Stimulated activated CD4-positive, alpha-beta T cell treated with anti-CD3 and anti-CD28 coated beads, Interleukin-1b, Interleukin-23, amount 100 ng/mL, for 24 hours (primary cell): Measurements from ENCODE around the gene SLC9A5.

Experiments
- DNase-seq, 4 experiments: peaks; one replicate each; pipeline ENCODE4 v3.0.0-alpha.2; 2020; ENCODE audit warnings: low read depth in 4 of 4, low spot score in 1 of 4

Gene SLC9A5

DNA sequence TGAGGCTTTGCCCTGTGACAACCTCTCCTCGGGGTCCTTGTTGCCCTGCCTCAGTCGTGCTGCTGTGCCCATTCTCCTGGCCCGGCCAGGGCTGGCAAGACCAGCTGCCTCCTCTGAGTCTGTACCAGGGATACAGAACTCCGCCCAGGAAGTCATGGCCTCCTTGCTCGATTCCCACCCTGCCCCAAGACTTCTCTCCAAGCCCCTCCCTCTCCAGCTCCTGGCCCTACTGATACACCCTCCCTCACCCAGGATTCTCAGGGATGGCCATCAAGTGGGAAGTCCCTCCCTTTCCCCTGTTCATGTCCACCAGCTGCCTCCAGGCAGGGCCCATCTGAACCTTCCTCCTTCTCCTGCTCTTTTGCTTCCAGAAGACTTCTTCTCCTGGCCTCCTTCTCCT lies 33.1 kb upstream of the SLC9A5 start:
- DNase-seq: no peak

DNA sequence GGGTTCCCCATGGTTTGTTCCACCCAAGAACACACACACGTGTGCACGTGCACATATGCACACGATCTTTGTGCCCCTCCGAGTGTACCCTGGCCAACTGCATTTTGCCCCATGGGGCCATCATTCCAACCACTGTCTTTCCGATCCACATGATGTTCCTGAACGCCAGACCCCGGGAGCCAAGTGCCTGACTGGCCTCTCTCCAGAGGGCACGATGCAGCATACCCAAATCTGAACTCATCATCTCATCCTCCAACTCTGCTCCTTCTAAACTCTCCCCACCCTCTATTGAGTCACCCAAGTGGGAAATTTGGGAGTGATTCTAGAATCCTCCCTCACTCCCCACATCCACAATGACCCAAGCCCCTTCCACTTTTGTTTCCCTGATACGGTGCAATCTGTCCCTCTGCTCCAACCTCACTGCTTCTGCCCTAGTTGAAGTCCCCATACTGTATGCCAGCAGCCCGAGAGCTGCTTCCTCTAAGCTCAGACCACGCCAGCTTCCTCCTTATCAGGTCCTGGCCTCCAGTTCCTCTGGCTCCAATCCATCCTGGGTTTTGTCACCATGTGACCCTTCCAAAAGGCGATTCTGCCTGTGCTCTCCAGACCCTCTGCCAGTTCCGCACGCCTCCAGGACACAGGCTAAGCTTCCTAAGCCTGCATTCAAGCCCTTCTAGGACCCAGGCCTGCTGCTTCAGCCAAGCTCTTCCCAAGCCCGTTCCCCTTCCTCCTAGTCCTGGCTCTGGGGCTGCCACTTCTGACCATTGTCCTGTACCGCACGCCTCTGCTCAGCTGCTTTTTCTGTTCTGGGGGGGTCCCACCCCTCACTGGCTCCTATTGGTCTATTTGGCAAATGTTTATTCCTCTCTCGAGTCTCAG lies 31.9 kb upstream of the SLC9A5 start:
- no peak for DNase-seq

DNA sequence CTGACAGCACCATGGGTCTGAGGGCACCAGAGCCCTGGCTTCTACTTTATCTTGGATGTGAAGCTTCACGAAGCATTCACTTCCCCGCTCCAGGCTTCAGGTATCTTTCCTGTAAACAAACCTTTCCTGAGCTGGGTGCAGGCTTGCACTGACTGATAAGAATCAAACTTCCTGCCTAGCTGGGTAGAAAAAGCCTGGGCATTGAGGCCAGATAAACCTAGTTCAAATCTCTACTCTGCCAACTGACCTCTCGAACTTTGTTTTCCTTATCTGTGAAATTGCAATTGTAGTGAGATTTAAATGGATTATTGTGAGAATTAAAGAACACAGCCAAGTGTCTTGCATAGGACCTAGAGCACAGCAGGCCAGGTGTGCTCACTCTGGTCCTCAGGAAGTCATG lies 24.8 kb upstream of the SLC9A5 start:
- no peak for DNase-seq

DNA sequence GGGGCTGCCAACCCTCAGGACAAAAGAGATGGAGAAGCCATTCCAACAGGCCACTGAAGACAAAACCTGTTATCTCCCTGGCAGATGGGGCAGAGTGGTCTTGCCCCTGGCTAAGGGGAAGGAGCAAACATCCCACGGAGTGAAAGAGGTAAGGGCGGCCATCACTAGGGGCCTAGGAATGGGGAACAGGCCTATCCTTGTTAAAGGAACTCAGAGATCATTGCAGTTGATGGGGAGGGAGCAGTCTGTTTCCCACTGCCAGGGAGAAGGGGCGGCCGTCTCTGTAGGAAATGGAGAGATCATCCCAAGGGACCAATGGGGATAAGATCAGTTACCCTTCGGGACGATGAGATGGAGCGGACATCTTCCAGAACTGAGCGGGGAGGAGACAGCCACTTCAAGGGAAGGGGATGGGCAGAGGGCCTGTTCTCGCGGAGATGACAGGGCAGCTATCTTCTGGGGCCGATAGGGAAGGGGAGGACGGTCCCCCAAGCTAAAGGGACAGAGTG lies 22.4 kb upstream of the SLC9A5 start:
- no peak for DNase-seq

DNA sequence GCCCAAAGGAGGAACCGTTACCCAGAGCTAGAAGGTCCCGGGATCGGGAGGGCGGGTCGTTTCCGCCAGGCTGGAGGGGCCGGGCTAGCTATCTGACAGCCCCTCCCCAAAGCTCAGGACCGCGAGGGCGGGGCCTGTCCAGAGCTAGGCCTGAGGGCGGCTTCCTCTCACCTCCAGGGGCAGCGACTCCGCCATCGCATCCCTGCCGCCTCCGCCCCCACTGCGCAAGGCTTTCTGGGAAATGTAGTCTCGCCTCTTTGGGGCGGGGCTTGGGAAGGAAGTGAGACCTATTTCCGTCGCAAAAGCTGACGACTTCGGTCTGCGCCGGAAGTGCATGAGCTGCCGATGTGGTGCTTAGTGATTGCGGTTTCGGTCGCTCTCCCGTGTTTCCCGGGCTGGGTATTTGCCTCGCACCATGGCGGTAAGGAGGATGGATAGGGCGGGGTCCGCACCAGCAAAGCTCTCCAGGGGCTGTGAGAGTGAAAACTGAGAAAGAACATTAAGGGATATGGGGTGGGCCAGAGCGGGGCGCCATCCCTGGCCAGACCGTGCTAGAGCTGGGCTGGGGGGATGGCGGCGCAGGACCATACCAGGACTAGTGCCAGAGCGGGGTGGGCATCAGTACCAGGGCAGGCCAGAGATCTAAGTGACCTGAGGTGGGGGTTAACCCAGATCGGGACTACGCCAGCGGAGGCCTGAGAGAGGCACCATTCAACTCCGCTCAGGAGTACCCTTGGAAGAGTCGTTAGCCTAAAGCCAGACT lies 21.8 kb upstream of the SLC9A5 start, which contains the start of gene TMEM208:
TMEM208 (plus strand) TSS at position 327 of the 763 bp plus-strand sequence; CDS start at position 416, 89 bp downstream.
- DNase-seq: peak; percentile 92 to 98 (median 97)

DNA sequence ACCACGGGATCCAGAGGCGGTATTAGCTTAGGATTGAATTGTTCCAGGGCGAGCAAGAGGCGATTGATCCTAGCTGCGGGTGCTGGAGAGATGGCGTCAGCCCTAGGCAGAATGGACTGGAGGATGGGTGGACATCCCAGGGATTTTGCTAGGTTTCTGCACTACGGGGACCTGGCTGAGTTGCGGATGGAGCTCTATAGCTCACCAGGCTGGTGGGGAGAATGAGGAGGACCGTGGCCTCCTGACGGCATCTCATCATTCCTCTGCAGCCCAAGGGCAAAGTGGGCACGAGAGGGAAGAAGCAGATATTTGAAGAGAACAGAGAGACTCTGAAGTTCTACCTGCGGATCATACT lies 21.2 kb upstream of the SLC9A5 start:
- DNase-seq: no peak

DNA sequence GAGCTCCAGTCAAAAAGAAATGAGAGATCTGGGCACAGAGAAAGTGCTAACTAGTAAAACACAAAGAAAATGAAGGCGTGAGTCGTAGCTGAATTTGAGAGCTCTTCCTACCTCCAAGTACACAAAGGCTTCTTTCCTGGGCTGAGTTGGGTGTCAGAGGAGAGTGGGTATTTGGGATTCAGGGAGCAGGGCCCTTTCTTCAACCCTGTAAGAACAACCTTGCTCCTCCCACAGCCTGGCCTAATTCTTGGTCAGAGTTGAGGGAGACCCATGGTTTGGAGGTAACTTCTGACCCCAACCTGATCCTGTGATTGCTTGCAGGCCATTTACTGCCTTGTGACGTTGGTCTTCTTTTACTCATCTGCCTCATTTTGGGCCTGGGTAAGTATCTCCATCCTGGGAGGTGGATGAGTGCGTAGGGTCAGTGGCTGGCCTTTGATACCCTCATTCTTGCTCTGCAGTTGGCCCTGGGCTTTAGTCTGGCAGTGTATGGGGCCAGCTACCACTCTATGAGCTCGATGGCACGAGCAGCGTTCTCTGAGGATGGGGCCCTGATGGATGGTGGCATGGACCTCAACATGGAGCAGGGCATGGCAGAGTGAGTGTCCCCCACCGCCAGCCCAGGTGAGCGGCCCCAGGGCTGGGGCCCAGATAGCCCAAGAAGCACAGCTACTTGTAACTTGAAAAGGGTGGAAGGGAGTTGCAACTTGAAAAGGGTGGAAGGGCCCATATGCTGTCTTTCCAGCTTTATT lies 20.6 kb upstream of the SLC9A5 start:
- no peak for DNase-seq

DNA sequence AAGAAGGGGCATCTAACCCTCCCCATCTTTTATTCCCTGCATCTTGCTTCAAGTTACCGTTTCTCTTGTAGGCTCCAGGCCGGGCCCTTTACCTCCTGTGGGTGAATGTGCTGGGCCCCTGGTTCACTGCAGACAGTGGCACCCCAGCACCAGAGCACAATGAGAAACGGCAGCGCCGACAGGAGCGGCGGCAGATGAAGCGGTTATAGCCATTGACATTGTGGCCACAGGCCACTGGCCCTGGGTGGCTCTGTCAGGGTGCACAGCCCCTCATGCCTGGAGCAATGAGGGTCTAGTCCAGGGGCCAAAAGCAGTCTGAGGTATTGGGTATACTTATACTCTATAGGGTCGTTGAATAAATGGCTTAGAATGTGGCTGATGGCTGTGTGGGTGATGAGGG lies 19.9 kb upstream of the SLC9A5 start:
- DNase-seq: no peak

DNA sequence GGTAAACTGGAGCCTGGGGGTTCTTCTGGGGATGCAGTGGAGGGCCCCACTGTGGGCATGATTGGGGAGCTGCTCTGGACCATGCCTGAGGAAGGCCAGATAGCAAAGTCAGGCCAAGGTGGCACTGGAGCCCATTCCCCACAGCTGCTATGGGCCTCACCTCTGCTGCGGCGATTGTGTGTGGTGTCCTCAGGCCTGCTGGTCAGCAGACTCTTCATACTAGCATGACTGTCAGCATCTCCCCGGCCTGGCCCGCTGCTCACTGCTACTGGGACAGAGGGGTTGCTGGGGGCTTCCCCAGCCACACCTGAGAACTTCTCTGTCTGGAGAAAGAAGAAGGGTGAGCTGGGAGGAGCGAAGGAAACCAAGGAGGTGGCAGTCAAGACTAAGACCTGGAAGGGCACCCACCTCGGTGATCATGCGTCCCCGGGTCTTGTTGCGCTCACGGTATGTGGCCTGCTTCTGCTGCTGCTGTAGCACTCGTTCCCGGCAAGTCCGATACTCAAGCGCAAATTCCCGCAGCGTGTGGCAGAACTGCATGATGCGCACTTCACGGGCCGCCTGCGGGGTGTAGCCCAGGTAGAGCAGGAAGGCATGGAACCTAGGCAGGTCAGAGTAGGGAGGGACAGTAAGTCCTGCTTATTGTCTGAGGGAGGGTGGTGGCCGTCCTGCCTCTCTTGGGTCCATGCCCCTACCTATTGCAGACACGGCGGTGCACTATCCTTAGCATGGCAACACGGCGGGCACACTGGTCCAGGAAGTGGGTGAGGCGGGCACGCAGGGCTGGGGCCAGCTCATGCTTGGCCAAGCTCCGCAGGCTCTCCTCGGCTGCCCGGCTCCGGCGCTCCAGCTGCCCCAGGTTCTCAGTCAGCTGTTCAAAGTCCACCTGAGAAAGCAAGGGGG lies 18.6 kb upstream of the SLC9A5 start:
- DNase-seq: no peak

DNA sequence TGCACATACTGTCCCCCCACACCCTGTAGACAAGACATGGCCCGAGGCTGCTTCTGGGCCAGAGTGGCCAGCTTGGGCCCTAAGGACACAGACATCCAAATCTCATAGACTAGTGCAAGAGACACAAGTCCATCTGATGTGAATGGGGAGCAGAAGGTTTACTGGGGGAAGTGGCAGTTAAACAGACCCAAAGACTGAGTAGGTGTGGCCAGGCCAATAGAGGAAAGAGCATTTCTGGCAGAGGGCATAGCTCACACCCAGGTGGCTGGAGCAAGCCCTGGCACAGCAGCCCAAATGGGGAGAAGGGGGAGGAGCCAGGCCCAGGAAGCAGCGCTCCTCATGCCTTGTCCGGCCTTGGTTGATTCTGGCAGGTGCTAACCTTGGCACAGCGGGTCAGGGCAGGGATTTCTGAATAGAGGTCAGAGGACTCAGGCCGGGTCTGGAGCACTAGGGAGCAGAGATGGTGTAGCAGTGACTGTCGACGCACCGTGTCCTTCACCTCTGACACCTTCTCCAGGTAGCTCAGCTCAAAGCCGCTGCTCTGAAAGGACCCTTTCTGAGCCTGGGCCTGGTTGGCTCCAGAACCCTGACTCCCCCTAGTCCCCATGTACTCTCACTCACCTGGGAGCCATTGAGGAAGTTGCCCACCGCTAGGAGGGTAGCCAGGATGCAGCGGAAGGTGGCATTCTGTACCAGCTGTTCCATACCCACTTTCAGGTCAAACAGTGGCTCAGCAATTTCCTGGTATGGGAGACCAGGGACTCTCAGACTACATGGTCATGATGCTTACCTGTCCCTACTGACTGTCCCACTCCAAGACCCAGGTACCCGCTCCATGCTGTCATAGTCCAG lies 17.7 kb upstream of the SLC9A5 start:
- no peak for DNase-seq

DNA sequence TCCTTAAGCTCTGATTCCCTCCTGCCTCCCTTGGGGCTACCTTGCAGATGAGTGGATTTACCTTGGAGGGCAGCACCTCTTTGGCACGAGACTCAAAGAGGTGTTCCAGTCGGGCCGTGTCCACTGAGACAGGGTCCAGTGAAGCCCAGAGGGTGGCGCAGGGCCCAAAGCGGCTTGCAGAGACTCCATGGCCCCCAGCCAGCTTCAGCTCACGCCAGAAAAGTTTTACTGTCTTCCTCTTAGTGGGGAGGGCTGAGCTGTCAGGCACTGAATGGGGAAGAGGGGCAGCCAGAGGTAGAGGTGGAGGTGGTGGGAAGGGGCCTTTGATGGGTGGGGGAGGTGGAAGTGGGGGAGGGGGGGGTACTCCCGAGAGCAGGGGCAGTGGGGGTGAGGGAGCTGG lies 15.2 kb upstream of the SLC9A5 start:
- no peak for DNase-seq

DNA sequence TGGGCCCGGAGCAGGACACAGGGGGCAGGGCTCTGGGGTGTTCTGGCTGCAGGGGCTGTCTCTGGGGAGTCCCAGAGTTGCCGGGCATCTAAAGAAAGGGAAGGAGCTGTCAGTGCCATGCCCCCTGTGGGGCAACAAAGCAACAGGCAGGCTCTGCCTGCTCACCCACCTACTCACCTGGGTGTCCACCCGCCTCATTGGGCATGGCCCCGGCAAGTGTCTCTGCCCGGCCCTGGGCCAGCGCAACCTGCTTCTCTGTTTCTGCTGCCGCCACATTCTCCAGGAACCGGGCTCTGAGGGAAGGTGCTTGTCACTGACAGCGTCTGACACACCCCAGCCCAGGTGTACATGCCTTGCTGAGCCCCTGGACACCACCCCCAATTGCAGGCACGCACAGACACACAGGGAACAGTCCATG lies 14.6 kb upstream of the SLC9A5 start:
- no peak for DNase-seq

DNA sequence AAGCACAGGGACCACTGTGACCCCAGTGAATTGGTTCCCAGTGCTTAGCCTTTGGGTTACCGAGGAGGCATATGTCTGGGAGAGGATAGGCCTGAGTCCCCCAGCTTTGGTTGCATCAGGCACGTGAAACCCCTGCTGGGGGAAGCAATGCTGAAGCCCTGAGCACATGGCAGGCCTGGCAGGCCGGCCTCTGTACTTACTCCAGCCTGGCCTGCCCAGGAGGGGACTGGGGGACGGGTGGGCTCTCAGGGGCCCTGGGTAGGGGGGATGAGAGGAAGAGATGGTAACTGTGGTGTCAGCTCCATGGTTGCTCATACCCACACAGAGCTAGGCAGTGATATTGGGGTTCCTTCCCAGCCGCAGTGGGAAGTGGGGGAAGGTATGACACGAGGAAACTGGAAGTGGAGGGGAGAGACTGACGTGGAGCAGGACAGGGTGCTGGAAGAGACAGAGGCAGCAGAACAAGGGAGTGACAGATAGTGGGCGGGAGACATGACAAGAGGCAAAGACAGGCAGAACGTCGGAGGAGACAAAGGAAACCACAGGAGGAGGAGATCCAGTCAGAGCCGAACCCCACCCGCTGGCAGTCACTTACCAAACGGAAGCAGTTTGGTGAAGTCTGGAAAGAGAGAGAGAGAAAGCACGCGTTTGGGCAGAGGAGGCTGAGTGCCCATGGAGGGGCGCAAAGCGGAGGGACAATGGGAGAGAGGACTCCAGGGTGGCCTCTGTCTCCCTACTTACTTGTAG lies 12.8 kb upstream of the SLC9A5 start:
- no peak for DNase-seq

DNA sequence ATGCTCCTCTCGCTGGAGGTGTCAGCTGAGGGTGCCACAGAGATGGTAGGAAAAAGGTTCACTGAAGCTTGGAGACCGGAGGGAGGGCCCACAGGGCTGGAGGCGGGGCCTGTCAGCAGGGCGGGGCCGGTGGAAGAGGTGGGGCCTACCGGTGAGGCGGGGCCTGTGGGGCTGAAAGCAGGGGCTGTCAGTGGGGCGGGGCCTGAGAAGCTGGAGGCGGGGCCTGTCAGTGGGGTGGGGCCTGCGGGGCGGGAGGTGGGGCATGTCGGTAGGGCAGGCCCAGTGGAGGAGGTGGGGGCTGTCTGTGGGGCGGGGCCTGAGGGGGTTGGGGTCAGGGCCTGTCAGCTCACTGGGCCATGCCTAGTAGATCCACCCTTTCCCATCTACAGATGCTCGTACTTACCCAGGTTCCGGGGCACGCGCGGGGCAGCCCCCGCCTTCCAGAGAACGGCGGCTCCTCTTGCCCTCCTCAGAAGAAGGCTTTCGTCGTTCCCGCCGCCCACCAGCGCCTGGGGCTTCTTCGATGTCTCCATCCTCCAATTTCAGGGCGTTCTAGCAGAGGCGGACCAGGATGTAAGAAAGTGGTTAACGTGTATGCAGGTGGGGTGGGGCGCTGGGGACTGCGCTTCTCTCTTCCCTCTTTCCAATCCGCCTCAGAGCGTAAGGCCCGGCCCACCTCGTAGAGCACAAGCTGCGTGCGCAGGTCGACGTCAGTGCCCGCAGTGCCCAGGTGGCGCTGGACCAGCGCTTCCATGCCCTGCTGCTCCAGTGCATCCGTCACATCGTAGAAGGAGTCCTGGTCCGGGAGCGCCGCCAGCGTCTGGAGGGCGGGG lies 12.0 kb upstream of the SLC9A5 start:
- DNase-seq: peak; percentile 50 to 75 (median 70)

DNA sequence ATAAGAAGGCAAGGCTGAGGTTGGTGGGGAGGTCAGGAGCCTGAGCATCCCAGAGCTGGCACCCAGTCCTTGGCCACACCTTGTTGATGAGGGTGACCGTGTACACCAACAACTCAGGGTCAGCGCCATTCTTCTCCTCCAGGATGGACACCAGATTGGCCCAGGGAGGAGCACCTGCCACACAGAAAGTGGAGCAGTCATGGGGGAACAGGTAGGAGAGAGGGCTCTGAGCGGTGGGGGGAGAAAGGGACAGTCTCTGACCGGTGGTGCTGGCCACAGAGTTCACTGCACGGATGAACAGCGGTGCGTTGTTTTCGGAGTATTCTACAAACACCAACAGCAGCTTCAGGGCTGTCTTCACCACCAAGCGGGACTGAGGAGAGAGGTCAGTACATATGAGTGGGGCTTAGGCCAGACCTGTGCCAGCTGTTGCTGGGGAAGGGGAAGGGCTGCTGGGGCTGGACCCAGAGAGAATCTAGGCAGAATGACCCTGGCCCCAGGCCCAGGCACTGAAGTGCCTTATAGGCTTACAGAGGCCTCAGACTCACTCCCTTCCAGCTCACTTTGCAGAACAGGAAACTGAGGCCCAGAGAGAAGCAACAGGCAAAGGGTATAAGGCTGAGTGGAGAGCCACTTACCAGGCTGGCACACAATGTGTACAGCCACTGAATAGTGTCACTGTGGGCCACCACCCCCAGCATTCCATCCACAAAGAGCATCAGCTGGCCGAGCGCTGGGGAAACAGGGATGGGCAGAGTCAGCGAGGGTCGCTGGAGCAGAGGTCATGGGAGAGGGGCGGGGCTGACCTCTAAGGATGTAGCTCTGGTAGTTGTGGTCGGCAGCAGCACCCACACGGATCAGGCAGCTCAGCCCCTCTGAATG lies 11.1 kb upstream of the SLC9A5 start:
- DNase-seq: no peak

DNA sequence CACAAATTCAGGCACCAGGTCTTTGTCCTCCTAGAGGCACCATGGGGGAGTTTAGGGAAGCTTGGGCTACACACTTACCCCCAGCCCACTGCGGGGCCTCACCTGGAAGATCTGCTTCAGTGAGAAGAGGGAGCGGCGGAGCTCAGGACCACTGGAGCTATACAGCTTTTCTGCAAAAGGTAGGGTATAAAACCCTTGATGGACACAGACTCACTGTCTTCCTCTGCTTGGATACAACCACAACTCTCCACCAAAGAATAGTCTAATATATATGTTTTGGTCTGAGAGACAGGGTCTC lies 10.6 kb upstream of the SLC9A5 start:
- DNase-seq: no peak

DNA sequence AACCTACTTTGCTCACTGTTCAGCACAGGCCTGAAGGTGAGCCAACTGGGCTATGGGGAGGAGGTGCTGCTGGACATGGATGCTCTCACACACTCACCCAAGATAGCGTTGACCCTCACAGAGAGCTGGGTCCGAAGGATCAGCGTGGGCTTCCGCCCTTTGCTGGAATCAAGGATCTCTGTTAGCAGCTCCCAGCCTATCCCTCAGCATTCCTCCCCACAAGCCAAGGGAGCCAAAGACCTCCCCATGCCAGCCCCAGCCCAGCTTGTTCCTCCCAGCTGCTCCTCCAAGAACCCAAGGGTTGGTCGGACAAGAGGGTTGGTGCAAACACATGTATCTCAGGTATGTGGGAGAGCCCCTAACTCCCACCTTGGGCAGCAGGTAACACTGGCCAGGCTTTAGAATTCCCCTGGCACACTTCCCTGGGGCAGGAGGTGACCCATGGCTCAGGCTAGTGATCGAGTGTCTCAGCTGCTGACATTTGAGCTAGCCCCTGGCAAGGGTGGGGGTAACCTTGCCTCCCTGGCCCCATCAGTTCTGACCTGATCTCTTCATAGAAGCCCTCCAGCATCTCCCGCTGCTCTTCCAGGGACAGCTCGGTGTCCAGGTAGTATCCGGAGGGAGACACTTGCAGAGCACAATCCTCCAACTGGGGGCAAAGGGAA lies 9.8 kb upstream of the SLC9A5 start:
- DNase-seq: no peak
